NOMO-1 (cell line): ENCODE data around the gene CYGB.
A peak's percentile ranks its signal among the peaks of the same experiment; 100 is the strongest.
"Not testable (repeated sequence)": the region's sequence is repeated elsewhere in the genome, so short reads cannot be mapped to it uniquely, and the experiment has no call there.

Experiments used
- DNase-seq, 2 experiments: peaks; one replicate each; lab custom pipeline; 2025; ENCODE audit not compliant: unreplicated experiment in 2 of 2; lab: John Stamatoyannopoulos, UW

CYGB gene

DNA sequence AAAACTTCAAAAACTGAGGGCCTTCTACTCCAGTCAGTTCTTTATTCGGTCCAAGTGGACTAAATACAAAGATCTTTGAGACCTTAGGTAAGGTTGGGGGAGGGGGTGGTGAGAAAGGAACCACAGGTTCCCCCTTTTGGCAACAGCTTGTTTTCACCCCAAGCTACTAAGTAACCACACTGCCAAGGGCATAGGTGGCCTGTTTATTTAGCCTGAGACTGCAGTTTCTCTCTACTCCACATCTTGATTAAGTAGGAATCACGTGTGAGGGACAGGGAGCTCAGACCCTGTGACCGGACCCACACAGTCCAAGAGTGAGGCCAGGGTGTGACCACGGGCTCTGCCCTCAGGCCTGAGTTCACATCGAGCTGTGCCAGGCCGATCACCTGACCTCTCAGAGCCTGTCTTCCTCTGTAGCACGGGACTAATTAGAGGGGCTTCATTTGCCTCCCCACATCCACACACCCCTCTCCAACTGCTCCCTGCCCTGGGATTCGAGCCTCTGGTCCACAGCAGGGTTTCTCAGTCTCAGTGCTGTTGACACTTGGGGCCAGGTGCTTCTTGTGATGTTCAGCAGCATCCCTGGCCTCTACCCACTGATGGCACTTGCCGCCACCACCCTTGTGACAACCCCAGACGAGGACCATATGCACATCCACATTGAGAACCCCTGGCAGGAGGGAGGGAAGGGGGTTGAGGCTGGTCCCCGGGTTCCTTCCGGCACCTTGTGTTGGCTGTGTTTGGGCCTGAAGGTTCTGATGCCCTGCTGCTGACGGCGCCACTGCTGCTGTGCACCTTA, 30.3 kb upstream of the CYGB start:
- DNase-seq = peak; percentile 62 to 75

DNA sequence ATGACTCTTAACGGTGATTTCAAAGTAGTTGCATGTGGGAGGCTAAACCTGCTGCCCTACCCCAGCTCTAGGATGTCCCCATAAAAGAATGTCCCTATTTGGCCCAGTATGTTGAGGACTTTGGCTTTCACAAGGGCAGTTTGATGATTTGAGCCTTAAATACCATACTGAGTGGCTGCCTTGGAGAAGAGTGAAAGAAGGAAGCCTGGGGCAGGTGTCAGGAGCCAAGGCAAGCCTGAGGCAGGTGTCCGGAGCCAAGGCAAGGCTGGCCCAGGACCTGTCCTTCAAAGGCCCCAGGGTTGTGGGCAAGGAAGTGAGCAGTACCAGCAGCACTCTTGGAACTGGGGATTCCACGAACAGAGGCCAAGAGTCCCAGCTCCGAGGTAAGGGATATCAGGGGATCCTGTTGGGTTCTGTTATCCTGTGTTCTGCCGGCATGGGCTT, 29.5 kb upstream of the CYGB start:
- DNase-seq = no peak

DNA sequence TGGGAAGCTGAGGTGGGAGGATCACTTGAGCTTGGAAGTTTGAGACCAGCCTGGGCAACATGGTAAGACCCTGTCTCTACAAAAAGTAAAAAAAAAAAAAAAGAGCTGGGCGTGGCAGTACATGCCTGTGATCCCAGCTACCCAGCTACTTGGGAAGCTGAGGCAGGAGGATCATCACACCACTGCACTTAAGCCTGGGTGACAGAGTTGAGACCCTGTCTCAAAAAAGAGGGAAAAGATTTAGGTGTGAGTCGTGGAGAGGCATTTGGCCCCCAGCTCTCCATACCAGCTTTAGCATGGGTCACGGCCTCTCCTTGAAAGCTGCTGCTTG, 29.1 kb upstream of the CYGB start:
- no peak for DNase-seq

DNA sequence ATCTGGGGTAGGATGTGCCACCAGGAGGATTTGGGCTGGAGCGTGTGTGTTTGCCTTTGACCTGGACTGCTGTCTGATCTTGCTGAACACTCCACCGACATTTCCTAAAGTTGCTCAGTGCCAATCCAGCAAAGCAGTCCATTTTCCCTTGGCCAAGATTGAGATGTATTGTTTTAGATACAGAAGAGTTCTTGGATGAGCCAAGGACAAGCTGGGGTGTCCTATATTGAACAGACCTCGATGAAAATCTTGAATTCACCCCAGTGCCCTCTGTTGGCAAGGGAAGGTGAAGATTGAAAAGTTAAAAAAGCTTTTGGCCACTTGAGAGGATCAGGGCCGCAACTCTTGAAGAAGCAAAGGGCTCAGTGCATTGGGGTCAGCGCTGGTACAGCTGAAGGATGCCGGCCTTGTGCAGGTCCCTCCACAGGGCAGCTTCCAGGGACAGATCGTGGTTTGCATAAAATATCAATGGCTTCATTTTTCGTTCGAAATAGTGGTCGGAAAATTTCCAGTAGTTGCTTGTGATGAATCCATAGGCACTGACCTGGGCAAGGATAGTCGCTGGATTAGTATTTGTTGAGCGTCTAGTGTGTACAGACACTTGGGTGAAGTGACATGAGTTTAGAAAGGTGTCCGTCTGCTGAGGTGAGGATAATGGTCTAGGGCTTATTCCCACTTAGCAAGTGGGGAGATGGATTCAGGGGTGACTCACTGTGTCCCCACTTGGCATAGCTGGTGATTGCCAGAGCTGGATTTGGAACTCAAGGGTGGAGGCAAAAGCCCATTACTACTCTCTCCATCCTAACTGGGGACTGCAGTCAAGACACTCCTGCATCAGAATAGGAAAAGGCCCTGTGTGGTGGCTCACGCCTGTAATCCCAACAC, 28.5 kb upstream of the CYGB start:
- no peak for DNase-seq

DNA sequence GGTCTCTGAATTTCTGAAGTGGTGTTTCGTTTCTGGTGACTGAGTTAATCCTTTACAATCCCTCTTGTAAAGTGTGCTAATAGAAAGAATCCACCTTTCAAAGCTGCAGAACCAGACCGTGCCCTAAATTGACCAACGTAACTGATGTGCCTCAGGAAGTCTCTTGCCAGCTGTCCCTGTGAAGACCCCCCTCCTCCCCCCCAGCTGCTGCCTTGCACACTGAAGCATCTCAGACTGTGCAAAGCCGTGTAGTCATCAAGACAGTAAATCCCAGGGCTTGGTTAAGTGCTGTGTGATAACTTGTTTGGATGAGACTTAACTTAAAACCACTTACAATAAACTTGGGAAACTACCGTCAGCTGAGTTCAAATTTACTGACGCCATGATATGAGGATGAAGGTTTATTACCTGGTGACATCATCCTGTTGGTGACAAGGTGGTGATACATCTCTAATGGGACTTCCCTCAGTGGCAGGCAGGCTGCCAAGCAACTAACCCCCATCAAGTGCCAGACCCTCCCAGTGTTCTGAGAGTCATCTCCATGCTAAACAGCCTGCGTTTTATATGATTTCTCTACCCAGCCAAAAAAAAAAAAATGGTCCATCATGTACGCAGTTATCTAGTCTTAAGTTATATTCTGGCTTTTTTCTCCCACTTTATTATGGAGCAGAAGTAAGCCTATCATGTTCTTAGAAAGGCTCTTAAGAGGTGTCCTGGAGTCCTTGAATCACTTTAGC, 27.6 kb upstream of the CYGB start:
- not testable (repeated sequence) for DNase-seq

DNA sequence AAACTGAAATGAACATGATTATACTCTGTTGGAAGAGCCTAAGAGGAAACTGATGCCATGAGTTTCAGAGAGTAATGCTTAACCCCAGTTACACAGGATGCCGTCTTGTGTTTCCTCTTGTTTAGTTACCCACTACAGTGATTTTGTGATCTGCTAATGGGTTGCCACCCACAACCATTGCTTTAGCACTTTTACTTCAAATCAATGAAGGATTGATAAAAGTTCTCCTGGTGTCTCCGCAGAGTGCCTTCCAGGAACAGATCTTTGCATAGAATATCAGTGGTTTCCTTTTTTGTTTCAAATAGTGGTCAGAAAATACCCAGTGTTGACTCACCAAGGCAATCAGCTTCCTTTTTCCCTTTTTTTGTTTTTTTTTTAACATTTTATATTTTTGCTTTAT, 25.9 kb upstream of the CYGB start:
- DNase-seq = not testable (repeated sequence)

DNA sequence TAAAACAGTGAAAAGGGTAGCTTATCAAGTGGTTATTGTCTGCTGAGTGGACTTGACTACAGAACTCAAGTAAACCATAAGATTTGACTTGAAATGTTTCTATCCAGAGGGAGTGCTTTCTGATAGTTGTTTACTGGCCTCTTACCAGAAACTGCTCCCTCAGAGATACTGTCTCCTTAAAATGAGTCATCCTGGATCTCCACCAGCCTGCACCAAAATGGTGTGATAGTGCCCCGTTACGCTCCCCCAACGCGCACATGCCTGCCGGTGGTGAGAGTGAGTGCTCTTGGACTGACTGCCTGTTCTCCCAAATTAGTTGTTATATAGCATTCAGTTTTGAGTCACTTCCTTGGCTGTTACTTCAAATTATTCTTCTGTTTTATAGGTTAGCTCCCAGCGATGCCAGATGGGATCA, 25.2 kb upstream of the CYGB start:
- DNase-seq = no peak

DNA sequence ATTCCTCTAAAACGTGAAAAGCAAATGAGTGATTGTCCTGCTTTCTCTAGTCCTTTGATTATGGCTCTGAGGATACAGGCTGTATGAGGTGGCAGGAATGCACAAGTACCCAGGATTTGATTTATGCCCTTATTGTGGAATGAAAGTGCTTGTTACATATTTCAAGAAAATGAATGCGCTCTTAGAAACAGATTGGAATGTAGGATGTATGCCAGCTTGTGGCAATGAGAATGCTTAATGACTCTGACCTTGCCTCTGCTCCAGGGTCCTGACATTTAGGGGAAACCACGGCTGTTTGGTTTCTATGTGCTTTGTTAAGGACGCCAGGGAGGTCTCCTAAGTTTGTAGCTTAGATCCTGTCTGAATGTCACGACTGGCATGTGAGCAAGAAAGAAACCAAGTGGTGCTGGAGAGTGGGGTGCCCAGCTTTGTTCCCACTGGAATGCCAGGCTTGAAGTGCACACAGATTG, 24.3 kb upstream of the CYGB start:
- no peak for DNase-seq

DNA sequence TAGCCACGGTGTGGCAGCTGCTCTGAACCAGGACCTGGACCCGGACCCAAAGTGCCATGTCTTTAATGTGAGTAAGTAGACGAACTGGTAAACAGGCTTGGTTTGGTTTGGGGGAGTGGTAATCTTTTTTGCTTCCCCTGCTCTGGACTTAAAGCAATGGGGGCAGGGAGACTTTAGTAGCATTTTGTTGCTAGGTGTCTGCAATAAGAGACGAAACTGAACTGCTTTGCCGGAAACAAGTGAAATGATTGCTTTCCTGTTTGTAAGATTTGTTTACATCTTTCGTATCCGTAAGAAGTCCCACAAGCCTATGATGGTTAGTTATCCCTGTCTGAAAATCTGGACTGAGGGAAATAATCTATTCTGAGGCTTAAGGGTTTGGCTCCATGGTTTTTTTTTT, 23.8 kb upstream of the CYGB start:
- DNase-seq = no peak

DNA sequence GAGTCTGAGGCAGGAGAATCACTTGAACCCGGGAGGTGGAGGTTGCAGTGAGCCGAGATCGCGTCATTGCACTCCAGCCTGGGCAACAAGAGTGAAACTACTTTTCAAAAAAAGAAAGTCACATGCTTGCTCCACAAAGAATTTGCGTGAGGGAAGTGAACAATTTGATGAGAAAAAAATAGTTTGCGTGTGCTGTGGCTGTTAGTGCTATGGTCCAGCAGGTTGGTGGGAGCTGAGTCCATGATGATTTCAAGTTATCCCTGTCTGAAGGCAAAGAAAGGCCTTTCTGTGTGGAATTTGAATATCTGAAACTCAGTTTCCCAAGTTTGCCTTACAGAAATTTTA, 23.3 kb upstream of the CYGB start:
- no peak for DNase-seq

DNA sequence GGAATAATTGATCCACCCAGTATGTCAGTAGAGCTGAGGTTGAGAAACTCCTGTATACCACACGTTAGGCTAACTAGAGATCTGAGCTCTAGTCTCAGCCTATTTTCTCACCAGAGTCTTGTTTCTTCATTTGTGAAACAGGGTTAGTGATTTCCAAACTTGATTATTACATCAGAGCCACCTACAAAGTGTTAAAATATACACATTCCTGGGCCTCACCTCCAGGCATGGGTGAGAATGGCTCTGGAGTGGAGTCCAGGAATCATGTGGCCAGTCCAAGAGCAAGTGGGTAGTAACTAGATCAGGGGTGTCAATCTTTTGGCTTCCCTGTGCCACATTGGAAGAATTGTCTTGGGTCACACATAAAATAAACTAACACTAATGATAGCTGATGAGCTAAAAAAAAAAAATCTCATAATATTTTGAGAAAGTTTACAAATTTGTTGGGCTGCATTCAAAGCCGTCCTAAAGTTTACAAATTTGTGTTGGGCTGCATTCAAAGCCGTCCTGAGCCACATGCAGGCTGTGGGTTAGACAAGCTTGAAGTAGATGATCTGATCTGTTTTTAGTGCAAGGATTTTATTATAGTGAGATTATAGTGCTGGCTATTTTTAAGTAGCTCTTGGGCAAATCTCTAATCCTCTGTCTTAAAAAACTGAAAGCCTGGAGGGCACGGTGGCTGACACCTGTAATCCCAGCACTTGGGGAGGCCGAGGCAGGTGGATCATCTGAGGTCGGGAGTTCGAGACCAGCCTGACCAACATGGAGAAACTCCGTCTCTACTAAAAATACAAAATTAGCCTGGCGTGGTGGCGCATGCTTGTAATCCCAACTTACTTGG, 22.7 kb upstream of the CYGB start:
- DNase-seq = peak in 1 of 2 experiments; percentile 28

DNA sequence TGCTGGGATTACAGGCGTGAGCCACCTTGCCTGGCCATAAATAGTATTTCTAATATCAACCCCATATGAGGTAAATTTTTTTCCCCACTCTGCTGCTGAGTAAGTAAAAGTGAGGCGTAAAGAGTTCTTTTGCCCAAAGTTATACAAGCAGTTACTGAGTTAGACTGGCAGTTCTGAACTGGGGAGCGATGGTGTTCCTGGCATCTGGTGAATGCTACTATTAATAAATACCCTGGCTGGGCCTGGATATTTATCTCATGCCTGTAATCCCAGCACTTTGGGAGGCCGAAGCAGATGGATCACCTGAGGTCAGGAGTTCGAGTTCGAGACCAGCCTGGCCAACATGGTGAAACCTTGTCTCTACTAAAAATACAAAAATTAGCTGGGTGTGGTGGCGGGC, 22.0 kb upstream of the CYGB start:
- DNase-seq = not testable (repeated sequence)

DNA sequence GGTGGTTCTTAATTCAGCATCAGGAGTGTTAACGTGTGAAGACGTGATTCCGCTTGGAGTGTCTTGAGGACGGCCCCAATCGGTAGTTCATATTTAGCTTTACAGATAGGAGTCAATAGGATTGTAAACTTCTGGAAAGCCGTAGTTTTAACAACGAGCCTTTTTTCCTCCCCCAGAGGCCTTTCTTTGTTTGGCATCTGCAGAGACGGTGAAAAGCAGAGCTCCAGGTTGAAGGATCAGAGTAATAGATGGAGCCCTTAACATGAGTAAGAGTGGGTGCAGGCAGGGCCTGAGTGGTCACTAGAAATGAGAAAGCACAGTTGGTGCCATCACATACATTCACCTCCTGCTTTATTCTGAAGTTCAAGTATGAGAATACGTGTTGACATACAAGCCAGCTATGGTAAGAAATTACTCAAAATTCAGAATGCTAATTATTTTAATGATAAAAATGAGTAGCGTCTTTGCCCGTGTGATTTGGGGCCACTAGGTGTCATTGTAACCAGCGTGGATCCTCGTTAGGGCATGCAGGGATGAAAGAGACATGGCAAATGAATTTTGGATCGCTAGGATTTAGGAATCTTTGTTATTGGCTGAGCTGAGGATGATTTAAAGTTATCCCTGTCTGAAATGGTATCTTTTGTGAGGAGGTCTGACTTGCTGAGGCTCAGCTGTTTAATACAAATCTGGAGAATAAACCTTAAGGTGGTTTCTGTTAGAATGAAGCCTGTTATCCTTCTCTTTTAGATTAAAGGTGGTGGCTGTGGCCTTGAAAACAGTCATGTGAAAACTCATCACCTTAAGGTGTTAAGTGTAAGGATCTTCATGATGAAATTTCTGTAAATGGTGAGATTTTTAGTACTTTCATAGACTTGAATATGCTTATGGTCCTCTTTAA, 20.9 kb upstream of the CYGB start:
- peak in 1 of 2 experiments; percentile 64 for DNase-seq

DNA sequence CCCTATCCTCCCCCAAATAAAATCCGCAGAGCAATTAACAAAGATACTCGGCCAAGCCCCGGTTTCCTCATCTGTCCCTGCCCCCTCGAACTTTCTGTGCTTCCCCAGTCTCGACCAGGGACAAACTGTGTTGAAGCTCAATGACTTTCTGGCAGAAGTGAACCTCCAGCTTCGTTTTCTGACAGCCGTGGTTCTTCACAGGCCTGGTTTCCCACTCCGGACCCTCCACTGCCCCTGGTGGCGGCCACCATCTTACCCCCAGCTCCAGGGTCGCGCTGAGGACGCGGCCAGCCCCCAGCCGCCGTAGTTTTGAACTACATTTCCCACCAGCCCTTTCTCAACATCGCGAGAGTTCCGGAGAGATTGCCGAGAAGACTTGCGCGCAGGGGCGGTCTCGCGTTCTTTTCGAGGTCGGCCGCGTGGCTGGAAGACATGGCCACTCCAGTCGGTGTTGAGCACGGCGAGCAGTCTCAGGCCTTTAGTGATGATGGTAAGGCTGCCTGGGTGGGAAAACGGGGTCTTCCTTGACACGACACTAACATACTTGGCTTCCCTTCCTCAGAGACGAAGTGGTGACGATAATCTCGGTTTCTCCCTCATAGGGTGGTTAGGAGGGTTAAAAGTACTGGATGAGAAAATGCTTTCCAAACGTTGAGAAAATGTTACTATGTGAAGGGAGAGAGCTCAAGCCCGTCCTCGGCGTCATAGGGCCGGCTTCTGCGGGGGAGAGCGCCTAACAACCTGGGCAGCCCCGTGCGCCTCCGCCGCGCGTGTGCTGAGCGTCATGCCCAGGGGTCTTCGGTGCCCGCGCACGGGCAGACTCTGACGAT, 20.1 kb upstream of the CYGB start:
- DNase-seq = peak; percentile 93 to 98

DNA sequence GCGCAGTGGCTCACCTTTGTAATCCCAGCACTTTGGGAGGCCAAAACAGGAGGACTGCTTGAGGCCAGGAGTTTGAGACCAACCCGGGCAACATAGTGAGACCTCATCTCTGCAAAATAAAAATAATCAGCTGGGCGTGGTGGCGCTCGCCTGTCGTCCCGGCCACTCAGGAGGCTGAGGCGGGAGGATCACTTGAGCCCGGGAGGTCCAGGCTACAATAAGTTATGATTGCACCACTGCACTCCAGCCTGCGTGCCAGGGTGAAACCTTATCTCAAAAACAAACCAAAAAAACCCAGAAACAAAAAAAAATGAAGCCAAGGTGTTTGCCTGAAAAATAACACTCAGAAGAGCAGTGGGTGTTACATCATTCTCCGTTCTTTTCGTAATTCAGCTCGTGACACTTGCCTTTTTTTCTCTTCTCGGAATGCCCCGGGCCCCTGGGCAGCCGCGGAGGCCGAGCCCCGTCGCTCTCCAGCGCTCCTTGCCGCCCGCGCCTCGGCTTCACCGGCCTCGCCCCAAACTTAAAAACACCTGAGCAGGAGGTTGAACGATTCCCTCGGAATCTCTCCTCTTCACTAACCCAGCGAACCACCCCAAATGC, 19.4 kb upstream of the CYGB start:
- peak; percentile 44 to 62 for DNase-seq

DNA sequence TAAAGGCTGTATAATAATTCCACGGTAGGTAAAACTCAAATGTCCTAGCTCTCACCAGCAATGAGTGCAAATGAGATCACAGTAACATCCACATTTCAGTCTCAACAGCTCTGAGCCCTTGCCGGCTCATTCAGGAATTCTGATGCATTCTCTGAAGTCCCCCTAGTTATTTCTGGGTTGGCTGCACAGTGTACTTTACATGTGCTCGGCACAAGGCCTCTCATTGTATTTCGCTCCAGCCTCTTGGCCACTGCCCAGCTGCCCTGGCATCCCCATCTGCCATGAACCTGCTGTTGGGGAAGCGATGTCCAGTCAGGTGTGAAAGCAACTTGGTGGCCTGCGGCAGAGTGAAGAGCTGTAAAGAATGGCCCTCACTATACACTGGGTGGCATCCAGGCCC, 16.6 kb upstream of the CYGB start:
- DNase-seq = no peak

DNA sequence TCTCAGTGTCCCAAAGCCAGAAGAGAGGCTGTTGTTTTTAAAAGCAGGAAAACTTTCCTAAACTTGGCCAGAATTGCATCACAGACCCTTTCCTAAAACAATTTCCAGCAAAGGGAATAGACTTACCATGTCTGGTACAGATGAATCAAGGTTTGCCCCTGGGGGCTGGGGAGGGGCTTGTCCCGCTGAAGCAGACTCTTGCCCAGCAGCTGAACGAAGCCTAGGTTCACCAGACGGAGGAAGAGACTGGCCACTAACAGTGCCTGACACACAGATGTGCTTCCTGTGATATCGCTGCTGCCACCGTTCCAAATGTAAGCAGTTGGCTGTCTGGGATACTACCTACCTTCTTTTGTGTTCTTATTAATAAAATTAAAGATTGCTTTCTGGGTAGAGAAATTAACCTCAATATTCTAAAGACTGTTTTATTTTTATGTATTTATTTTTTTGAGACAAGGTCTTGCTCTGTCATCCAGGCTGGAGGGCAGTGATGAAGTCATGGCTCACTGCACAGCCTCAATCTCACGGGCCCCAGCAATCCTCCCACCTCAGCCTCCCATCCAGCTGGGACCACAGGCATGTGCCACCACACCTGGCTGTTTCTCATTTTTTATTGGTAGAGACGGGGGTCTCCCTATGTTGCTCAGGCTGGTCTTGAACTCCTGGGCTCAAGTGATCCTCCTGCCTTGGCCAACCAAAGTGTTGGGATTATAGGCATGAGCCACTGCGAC, 15.8 kb upstream of the CYGB start:
- no peak for DNase-seq
